Stromal cell of bone marrow (primary cell): ENCODE measurements around the gene PRKCB.

Experiments used
- DNase-seq: peaks from one replicate; pipeline ENCODE4 v3.0.0-alpha.2; 2012; ENCODE audit warnings: low read depth

Gene PRKCB

GRCh38 chr16:23968176-23968575, 132.4 kb downstream of the PRKCB start:
- no peak for DNase-seq

GRCh38 chr16:23969468-23970297, 133.9 kb downstream of the PRKCB start:
- no peak for DNase-seq

GRCh38 chr16:23974223-23974622, 138.4 kb downstream of the PRKCB start:
- DNase-seq: no peak

GRCh38 chr16:23975293-23975692, 139.5 kb downstream of the PRKCB start:
- no peak for DNase-seq

GRCh38 chr16:23976091-23976490, 140.3 kb downstream of the PRKCB start:
- no peak for DNase-seq

GRCh38 chr16:23976524-23976923, 140.7 kb downstream of the PRKCB start:
- DNase-seq: no peak

- DNase-seq: no peak
These were observed 143.7 kb downstream of the PRKCB start for GRCh38 chr16:23979441-23979840.

GRCh38 chr16:23979982-23980381, 144.2 kb downstream of the PRKCB start:
- no peak for DNase-seq

GRCh38 chr16:23981429-23982399, 145.9 kb downstream of the PRKCB start:
- DNase-seq: no peak

GRCh38 chr16:23986455-23986854, 150.7 kb downstream of the PRKCB start:
- DNase-seq: no peak

- DNase-seq: no peak
These were observed 151.7 kb downstream of the PRKCB start for GRCh38 chr16:23987443-23987842.

- DNase-seq: no peak
These were observed 154.7 kb downstream of the PRKCB start for GRCh38 chr16:23990507-23990906.

- DNase-seq: no peak
These were observed 155.3 kb downstream of the PRKCB start for GRCh38 chr16:23991066-23991465.

GRCh38 chr16:23994615-23995014, 158.8 kb downstream of the PRKCB start:
- DNase-seq: no peak

GRCh38 chr16:23996258-23996955, 160.6 kb downstream of the PRKCB start:
- DNase-seq: no peak

- no peak for DNase-seq
These were observed 163.0 kb downstream of the PRKCB start for GRCh38 chr16:23998771-23999170.

- no peak for DNase-seq
These were observed 163.9 kb downstream of the PRKCB start for GRCh38 chr16:23999663-24000062.

GRCh38 chr16:24001710-24002109, 165.9 kb downstream of the PRKCB start:
- no peak for DNase-seq

GRCh38 chr16:24002619-24003018, 166.8 kb downstream of the PRKCB start:
- DNase-seq: no peak

GRCh38 chr16:24005577-24005976, 169.8 kb downstream of the PRKCB start:
- no peak for DNase-seq

GRCh38 chr16:24007391-24007790, 171.6 kb downstream of the PRKCB start:
- DNase-seq: no peak

GRCh38 chr16:24007934-24008333, 172.2 kb downstream of the PRKCB start:
- DNase-seq: no peak
